HepG2 (cell line): ENCODE measurements around the gene PPP2R1B. TPM values are rescaled to one million over a fixed set of nuclear protein-coding genes. Genes with fewer than 3 reads are reported as not detected.

Experiments
- ATAC-seq: fragments of 200-7000 bp; cut with Tn5 transposase; 3 replicates; pipeline ENCODE4 v1.9.1; 2020; ENCODE audit warnings: mild to moderate bottlenecking, moderate library complexity
- BruUV-seq: library from RNA; stranded (reverse); fragments of 400-500 nt; replicated peaks from 2 replicates; lab custom pipeline; 2021; lab: Mats Ljungman, UMichigan
- CTCF ChIA-PET: fragments of 300-600 bp; formaldehyde crosslinking; extraction: SDS; loops from one replicate; lab custom pipeline; 2021; ENCODE audit warnings: low total read pairs, inconsistent platforms, low intra/inter-chr PET ratio; lab: Yijun Ruan, JAX
- POLR2A ChIA-PET: fragments of 350-600 bp; sonication (Branson Sonifier 250); formaldehyde crosslinking; loops from one replicate; lab custom pipeline; 2020; ENCODE audit warnings: antibody characterized with exemption, inconsistent platforms; lab: Yijun Ruan, JAX
- DNase-seq: peaks from one replicate; pipeline ENCODE4 v3.0.0-alpha.2; 2015; ENCODE audit warnings: low spot score
- FAIRE-seq: peaks from 3 replicates; lab custom pipeline; 2011; peaks lifted over from hg19 to GRCh38; lab: Jason Lieb, UNC
- H2AFZ ChIP-seq: one replicate; pipeline ENCODE4 v1.6.1; 2011; ENCODE audit warnings: low read length, inconsistent platforms
- H3K27ac ChIP-seq: fragments of 300-600 bp; 3 replicates; pipeline ENCODE4 v1.8.0; 2011; ENCODE audit warnings: mixed run types, mild to moderate bottlenecking, mixed read lengths, low read length, inconsistent platforms; ENCODE audit not compliant: insufficient read depth; ENCODE audit errors: extremely low read length
- H3K27me3 ChIP-seq, 2 experiments: fragments of 200-600 bp in 1 of 2; 2 replicates in 1 of 2; 3 replicates in 1 of 2; pipeline versions ENCODE4 v1.6.0 to v1.8.0; 2011; ENCODE audit warnings: low read length in 2 of 2, mild to moderate bottlenecking in 2 of 2, moderate library complexity in 2 of 2, inconsistent platforms in 1 of 2; ENCODE audit not compliant: insufficient read depth in 2 of 2, control insufficient read depth in 1 of 2
- H3K36me3 ChIP-seq, 2 experiments: fragments of 200-600 bp in 1 of 2; replicated peaks in 1 of 2; 2 replicates in 1 of 2; 3 replicates in 1 of 2; pipeline versions ENCODE4 v1.5.1 to v1.8.0; 2011; ENCODE audit warnings: low read length in 2 of 2, inconsistent platforms in 1 of 2; ENCODE audit not compliant: insufficient read depth in 2 of 2, control insufficient read depth in 1 of 2
- H3K4me1 ChIP-seq: 2 replicates; pipeline ENCODE4 v1.5.1; 2012; ENCODE audit warnings: low read length, inconsistent platforms; ENCODE audit not compliant: insufficient read depth
- H3K4me2 ChIP-seq: 2 replicates; pipeline ENCODE4 v1.6.0; 2011; ENCODE audit warnings: low read depth, low read length, inconsistent platforms
- H3K4me3 ChIP-seq, 3 experiments: fragments of 200-600 bp in 1 of 3; sonication (generic), shearing (Covaris generic) in 1 of 3; replicated peaks in 1 of 3; 2 replicates each; pipeline ENCODE4 v1.5.1; 2011 to 2016; ENCODE audit warnings: low read length in 3 of 3, inconsistent platforms in 2 of 3, low read depth in 2 of 3, mild to moderate bottlenecking in 2 of 3, control low read depth in 1 of 3, mixed read lengths in 1 of 3; ENCODE audit not compliant: insufficient read depth in 1 of 3
- H3K79me2 ChIP-seq: one replicate; pipeline ENCODE4 v1.6.1; 2011; ENCODE audit warnings: low read length, inconsistent platforms; ENCODE audit not compliant: insufficient read depth
- H3K9ac ChIP-seq: 2 replicates; pipeline ENCODE4 v1.6.0; 2011; ENCODE audit warnings: mild to moderate bottlenecking, low read depth, low read length, inconsistent platforms; ENCODE audit not compliant: insufficient read depth
- H3K9me3 ChIP-seq: 2 replicates; pipeline ENCODE4 v1.5.1; 2012; ENCODE audit warnings: mild to moderate bottlenecking, low read length
- H4K20me1 ChIP-seq: 2 replicates; pipeline ENCODE4 v1.6.0; 2011; ENCODE audit warnings: inconsistent platforms, mild to moderate bottlenecking, low read length, moderate library complexity; ENCODE audit not compliant: insufficient read depth
- ARNT ChIP-seq: fragments of 450-650 bp; IDR thresholded peaks from 2 replicates; pipeline ENCODE4 v1.6.1; 2017
- CEBPG ChIP-seq: IDR thresholded peaks from 2 replicates; pipeline ENCODE4 v1.6.1; 2016
- EZH2 ChIP-seq: conservative IDR thresholded peaks from 2 replicates; pipeline ENCODE4 v1.6.1; 2012; ENCODE audit warnings: mild to moderate bottlenecking, low read depth, low read length, moderate library complexity
- HNRNPK ChIP-seq: fragments of 200-400 bp; formaldehyde crosslinking; IDR thresholded peaks from 2 replicates; pipeline ENCODE4 v1.6.1; 2018; ENCODE audit warnings: low read length, low read depth, moderate library complexity, mild to moderate bottlenecking; ENCODE audit not compliant: poor library complexity, severe bottlenecking
- JARID2 ChIP-seq: sonication (generic); formaldehyde crosslinking; IDR thresholded peaks from 2 replicates; pipeline ENCODE4 v1.8.1; 2023; ENCODE audit warnings: missing genetic modification reagents, inconsistent platforms; ENCODE audit not compliant: insufficient replicate concordance
- MAFF ChIP-seq: IDR thresholded peaks from 2 replicates; pipeline ENCODE4 v1.6.1; 2011; ENCODE audit warnings: low read depth, low read length, improper control_type of control experiment
- MAFK ChIP-seq, 2 experiments: IDR thresholded peaks in 1 of 2; conservative IDR thresholded peaks in 1 of 2; 2 replicates each; pipeline ENCODE4 v1.6.1; 2011; ENCODE audit warnings: improper control_type of control experiment in 2 of 2, low read length in 2 of 2
- MBNL3 ChIP-seq: fragments of 250-450 bp; sonication (Bioruptor Pico); conservative IDR thresholded peaks from 2 replicates; pipeline ENCODE4 v1.8.0; 2022; ENCODE audit warnings: mild to moderate bottlenecking, inconsistent platforms
- PAX8 ChIP-seq: sonication (generic); formaldehyde crosslinking; IDR thresholded peaks from 2 replicates; pipeline ENCODE4 v1.8.0; 2022; ENCODE audit warnings: mild to moderate bottlenecking, missing genetic modification reagents, borderline replicate concordance
- SIX1 ChIP-seq: sonication (generic); formaldehyde crosslinking; IDR thresholded peaks from 2 replicates; pipeline ENCODE4 v1.4.0; 2020; ENCODE audit warnings: missing genetic modification reagents, borderline replicate concordance
- SYNCRIP ChIP-seq: fragments of 200-400 bp; formaldehyde crosslinking; IDR thresholded peaks from 2 replicates; pipeline ENCODE4 v1.6.1; 2018; ENCODE audit warnings: mild to moderate bottlenecking, low read depth, low read length; ENCODE audit not compliant: insufficient read depth
- U2AF1 ChIP-seq: fragments of 200-400 bp; formaldehyde crosslinking; optimal IDR thresholded peaks from 2 replicates; pipeline ENCODE3; 2017; ENCODE audit warnings: mild to moderate bottlenecking, low read depth, low read length
- ZMAT3 ChIP-seq: sonication (generic); formaldehyde crosslinking; conservative IDR thresholded peaks from 2 replicates; pipeline ENCODE4 v1.7.0; 2021; ENCODE audit warnings: missing genetic modification reagents
- ZNF263 ChIP-seq: sonication (generic); formaldehyde crosslinking; IDR thresholded peaks from 2 replicates; pipeline ENCODE4 v1.4.0; 2020; ENCODE audit warnings: missing genetic modification reagents
- ZNF264 ChIP-seq: sonication (generic); formaldehyde crosslinking; IDR thresholded peaks from 2 replicates; pipeline ENCODE4 v1.4.0; 2020; ENCODE audit warnings: missing genetic modification reagents
- ZNF776 ChIP-seq: sonication (generic); formaldehyde crosslinking; IDR thresholded peaks from 2 replicates; pipeline ENCODE4 v1.4.0; 2020; ENCODE audit warnings: mild to moderate bottlenecking, missing genetic modification reagents
- ZNF883 ChIP-seq: sonication (generic); formaldehyde crosslinking; IDR thresholded peaks from 2 replicates; pipeline ENCODE4 v1.5.1; 2020; ENCODE audit warnings: mild to moderate bottlenecking, missing genetic modification reagents; ENCODE audit errors: not compliant biosample characterization
- whole genome bisulfite sequencing: methylation state at CpG from one replicate; pipeline ENCODE4 v1.1.6; 2017; ENCODE audit warnings: low lambda C conversion rate; 5-methylcytosine and 5-hydroxymethylcytosine counted together
- in situ Hi-C: cut with HindIII; loops from 2 replicates; pipeline ENCODE4 v1.10.0; 2017; ENCODE audit warnings: low pct_unique_long_range_greater_than_20kb; ENCODE audit not compliant: extremely low pct_ligation_motif_present
- intact Hi-C: fragments of 100-400 bp; cut with micrococcal nuclease; formaldehyde crosslinking; loops from one replicate; pipeline ENCODE4 v1.10.0; 2022; ENCODE audit not compliant: unreplicated experiment
- polyA plus RNA-seq, 8 experiments: library from polyadenylated mRNA; depleted of rRNA in 3 of 8; stranded (reverse) in 7 of 8; unstranded in 1 of 8; fragments of >200 nt; fragmentation: Illumina TruSeq in 4 of 8; extraction: Trizol in 4 of 8; gene quantifications; 2 replicates each; pipeline versions ENCODE4 v1.2.1 to v1.2.3, GENCODE V29; 2011 to 2016; ENCODE audit warnings: low read depth in 4 of 8, missing spikeins in 1 of 8, mixed read lengths in 1 of 8; ENCODE audit not compliant: insufficient read depth in 1 of 8
- total RNA-seq, 5 experiments: library from RNA; depleted of rRNA; stranded (reverse); fragments of >200 nt; fragmentation: Illumina TruSeq; extraction: Trizol; gene quantifications; 2 replicates each; pipeline ENCODE4 v1.2.3, GENCODE V29; 2016; ENCODE audit warnings: low read depth in 1 of 5
- TF ChIP-seq, protein P1 (sequence below): sonication (generic); formaldehyde crosslinking; IDR thresholded peaks from 2 replicates; pipeline ENCODE4 v1.4.0; 2020; ENCODE audit warnings: mild to moderate bottlenecking, missing genetic modification reagents
- TF ChIP-seq, protein P2 (sequence below): fragments of 450-650 bp; IDR thresholded peaks from 2 replicates; pipeline ENCODE4 v1.6.1; 2017
- TF ChIP-seq, protein P3 (sequence below): sonication (generic); formaldehyde crosslinking; IDR thresholded peaks from 2 replicates; pipeline ENCODE4 v1.5.0; 2020; ENCODE audit warnings: mild to moderate bottlenecking, low read depth, missing genetic modification reagents, borderline replicate concordance

Gene PPP2R1B
- total and polyA plus RNA-seq, 2 of the 13 experiments (the other 11 are each of a cell fraction or from before 2014, with no cell fraction given) = 22.1 to 56.8 TPM

DNA sequence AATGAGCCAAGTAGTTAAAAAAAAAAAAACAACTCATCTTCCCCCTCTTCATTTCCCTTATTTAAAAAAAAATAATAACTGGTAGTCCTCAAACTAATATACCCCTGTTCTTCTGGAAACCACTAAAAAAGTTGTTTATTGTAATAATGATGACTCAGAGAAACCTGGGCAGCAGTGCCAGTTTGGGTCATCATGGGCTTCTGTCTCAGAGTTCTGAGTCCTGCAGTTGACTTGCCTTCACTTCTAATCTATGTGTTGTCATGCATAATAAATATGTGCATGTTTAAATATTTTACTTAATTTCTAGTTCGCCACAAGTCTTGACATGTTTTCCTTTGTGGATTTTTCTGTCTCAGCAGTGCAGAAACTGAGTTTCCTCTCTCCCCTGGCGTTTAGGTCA lies 46.8 kb downstream of the PPP2R1B start:
- H4K20me1 ChIP-seq = no peaks in the 10 kb centered on the region
- DNase-seq (no peak), FAIRE-seq (no peak), ATAC-seq (no peak)
- TF ChIP-seq ZNF883 (CRISPR knock-in tag) (no peak), MAFF (peak; percentile 43), MAFK (conservative IDR thresholded peaks at IDR 0.05 in 1 of 2, IDR thresholded peaks at IDR 0.05 in 1 of 2; ENCODE audit: low read length in 2 of 2) (peak; percentile 33 to 61; a peak in 2 of 4 replicates), U2AF1 (no peak)
- TF ChIP-seq, protein P1, sequence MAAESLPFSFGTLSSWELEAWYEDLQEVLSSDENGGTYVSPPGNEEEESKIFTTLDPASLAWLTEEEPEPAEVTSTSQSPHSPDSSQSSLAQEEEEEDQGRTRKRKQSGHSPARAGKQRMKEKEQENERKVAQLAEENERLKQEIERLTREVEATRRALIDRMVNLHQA (CRISPR knock-in tag) = no peak
- in situ Hi-C loops = no loop called here
- H3K36me3 ChIP-seq = peaks cover 30 to 63% of the 10 kb centered on the region in 2 experiments
- no peaks in the 10 kb centered on the region for H3K9me3 ChIP-seq
- 95% methylated on average over 2 of the region's 2 CpGs for WGBS
- ChIA-PET CTCF (no interaction called here), POLR2A (no interaction called here)
- intact Hi-C loops = no loop called here
- no peaks in the 10 kb centered on the region for H3K27me3 ChIP-seq
- H2AFZ ChIP-seq = no peak overlapping the region
- H3K4me1 ChIP-seq = peaks cover 28% of the 10 kb centered on the region
- H3K4me2 ChIP-seq = no peak overlapping the region
- no peak overlapping the region for H3K9ac ChIP-seq
- no peak overlapping the region for H3K4me3 ChIP-seq
- BruUV-seq = no TSS peak
- no peaks in the 10 kb centered on the region for H3K79me2 ChIP-seq
- H3K27ac ChIP-seq = no peak overlapping the region

DNA sequence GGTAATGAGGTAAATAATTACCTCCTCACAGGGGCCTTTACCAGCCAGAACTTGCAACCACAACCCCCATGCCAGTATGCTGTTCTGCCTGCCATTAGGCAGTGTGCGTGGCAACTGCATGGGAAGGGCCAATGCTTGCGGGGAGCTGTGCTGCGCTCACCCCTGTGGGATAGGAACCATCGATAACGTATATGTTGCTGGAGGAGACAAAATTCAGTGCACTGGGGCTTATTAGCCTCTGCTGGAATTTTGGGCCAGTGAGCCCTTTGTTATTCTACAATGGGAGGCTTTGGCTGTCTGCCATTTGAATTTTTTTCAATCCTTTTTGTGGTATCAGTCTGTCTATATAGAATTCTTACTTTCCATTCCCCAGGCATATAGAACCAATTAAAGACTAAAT lies 47.3 kb downstream of the PPP2R1B start:
- no peaks in the 10 kb centered on the region for H3K27me3 ChIP-seq
- ChIA-PET CTCF (no interaction called here), POLR2A (no interaction called here)
- H4K20me1 ChIP-seq = no peaks in the 10 kb centered on the region
- H2AFZ ChIP-seq = no peak overlapping the region
- in situ Hi-C loops = no loop called here
- H3K9me3 ChIP-seq = no peaks in the 10 kb centered on the region
- DNase-seq (no peak), ATAC-seq (no peak)
- H3K4me3 ChIP-seq = no peak overlapping the region
- intact Hi-C loops = no loop called here
- no peak overlapping the region for H3K9ac ChIP-seq
- TF ChIP-seq SIX1 (CRISPR knock-in tag) (no peak), CEBPG (CRISPR knock-in tag) (no peak), ARNT (no peak), MBNL3 (no peak), HNRNPK (no peak), ZNF776 (CRISPR knock-in tag) (no peak), PAX8 (CRISPR knock-in tag) (no peak), SYNCRIP (no peak), ZMAT3 (no peak), JARID2 (CRISPR knock-in tag) (no peak), ZNF264 (CRISPR knock-in tag) (no peak), ZNF263 (no peak), EZH2 (no peak)
- TF ChIP-seq, protein P2, sequence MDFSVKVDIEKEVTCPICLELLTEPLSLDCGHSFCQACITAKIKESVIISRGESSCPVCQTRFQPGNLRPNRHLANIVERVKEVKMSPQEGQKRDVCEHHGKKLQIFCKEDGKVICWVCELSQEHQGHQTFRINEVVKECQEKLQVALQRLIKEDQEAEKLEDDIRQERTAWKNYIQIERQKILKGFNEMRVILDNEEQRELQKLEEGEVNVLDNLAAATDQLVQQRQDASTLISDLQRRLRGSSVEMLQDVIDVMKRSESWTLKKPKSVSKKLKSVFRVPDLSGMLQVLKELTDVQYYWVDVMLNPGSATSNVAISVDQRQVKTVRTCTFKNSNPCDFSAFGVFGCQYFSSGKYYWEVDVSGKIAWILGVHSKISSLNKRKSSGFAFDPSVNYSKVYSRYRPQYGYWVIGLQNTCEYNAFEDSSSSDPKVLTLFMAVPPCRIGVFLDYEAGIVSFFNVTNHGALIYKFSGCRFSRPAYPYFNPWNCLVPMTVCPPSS = no peak
- TF ChIP-seq, protein P3, sequence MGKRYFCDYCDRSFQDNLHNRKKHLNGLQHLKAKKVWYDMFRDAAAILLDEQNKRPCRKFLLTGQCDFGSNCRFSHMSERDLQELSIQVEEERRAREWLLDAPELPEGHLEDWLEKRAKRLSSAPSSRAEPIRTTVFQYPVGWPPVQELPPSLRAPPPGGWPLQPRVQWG (CRISPR knock-in tag) = no peak
- TF ChIP-seq, all 625 proteins: peak for 0
- no peak overlapping the region for H3K4me2 ChIP-seq
- FAIRE-seq = no peak
- H3K27ac ChIP-seq = no peak overlapping the region
- peaks cover 26 to 63% of the 10 kb centered on the region in 2 experiments for H3K36me3 ChIP-seq
- BruUV-seq = no TSS peak
- H3K79me2 ChIP-seq = no peaks in the 10 kb centered on the region
- H3K4me1 ChIP-seq = peaks cover 28% of the 10 kb centered on the region
- 97% methylated on average over 5 of the region's 5 CpGs for WGBS
